Sigmoid colon (tissue), 4 donors: Measurements from ENCODE around the gene PLCB1.

ENCODE experiments used
- EP300 ChIP-seq, 4 donors: sonication (generic); formaldehyde crosslinking; IDR thresholded peaks; one replicate each; pipeline ENCODE4 v1.6.1; 2017; ENCODE audit warnings: antibody characterized with exemption in 4 of 4
- POLR2A ChIP-seq, 2 donors: fragments of 450-650 bp; IDR thresholded peaks; one replicate each; pipeline ENCODE4 v1.6.1; 2016; ENCODE audit warnings: antibody characterized with exemption in 2 of 2, mild to moderate bottlenecking in 2 of 2, moderate library complexity in 2 of 2
- POLR2AphosphoS5 ChIP-seq, 4 donors: sonication (generic); formaldehyde crosslinking; IDR thresholded peaks; one replicate each; pipeline ENCODE4 v1.6.1; 2017; ENCODE audit warnings: antibody characterized with exemption in 4 of 4
- TF ChIP-seq, protein P1 (sequence below), 4 experiments: fragments of 450-650 bp in 3 of 4; fragments of 200-600 bp in 1 of 4; IDR thresholded peaks; one replicate each; pipeline ENCODE4 v1.5.1; 2016 to 2019; ENCODE audit warnings: antibody characterized with exemption in 4 of 4, mild to moderate bottlenecking in 3 of 4, moderate library complexity in 2 of 4

DNA sequence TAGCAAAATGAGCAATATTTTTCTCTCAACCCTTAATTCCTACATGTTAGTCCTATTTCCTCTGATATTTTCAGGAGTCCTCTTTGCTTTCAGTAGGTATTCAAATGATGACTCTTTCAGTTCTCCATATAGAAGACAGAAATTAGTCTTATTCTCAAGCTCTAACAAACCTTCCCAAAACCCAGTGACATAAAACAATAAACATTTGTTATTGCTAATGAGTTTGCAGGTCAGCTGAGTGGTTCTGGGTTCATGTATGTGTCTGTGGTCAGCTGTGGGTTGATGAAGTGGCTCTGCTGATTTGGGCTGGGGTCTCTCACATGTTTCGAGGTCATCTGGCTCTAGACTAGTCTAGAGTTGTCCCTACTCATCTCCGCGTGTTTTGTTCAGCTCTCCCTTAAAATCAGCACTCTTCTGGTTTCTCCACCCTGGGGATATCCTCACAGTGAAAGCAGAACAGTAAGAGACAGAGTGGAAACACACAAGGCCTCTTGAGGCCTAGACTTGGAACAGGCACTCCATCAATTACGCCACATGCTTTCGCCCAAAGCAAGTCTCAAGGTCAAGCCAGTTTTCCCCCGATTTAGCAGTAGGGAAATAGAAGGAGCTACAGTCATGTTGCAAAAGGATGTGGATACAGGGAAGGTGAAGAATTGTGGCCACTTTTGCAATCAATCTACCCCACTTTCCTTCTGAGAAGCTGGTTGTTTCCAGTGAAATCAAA lies 273.0 kb downstream of the PLCB1 start:
- TF ChIP-seq, protein P1, sequence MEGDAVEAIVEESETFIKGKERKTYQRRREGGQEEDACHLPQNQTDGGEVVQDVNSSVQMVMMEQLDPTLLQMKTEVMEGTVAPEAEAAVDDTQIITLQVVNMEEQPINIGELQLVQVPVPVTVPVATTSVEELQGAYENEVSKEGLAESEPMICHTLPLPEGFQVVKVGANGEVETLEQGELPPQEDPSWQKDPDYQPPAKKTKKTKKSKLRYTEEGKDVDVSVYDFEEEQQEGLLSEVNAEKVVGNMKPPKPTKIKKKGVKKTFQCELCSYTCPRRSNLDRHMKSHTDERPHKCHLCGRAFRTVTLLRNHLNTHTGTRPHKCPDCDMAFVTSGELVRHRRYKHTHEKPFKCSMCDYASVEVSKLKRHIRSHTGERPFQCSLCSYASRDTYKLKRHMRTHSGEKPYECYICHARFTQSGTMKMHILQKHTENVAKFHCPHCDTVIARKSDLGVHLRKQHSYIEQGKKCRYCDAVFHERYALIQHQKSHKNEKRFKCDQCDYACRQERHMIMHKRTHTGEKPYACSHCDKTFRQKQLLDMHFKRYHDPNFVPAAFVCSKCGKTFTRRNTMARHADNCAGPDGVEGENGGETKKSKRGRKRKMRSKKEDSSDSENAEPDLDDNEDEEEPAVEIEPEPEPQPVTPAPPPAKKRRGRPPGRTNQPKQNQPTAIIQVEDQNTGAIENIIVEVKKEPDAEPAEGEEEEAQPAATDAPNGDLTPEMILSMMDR (IDR thresholded peaks at IDR 0.05), result no peak
- no peak for TF ChIP-seq EP300 (IDR thresholded peaks at IDR 0.05)
- no peak for TF ChIP-seq POLR2AphosphoS5 (IDR thresholded peaks at IDR 0.05)
- TF ChIP-seq POLR2A (IDR thresholded peaks at IDR 0.05), result no peak
